GM21390 (cell line): ENCODE results near the gene CHP1.
"Not testable (repeated sequence)": the region's sequence is repeated elsewhere in the genome, so short reads cannot be mapped to it uniquely, and the experiment has no call there.

Experiments used
- ATAC-seq: cut with Tn5 transposase; IDR thresholded peaks from one replicate; pipeline ENCODE4 v1.9.1; 2021; ENCODE audit not compliant: unreplicated experiment

CHP1 gene

GRCh38 chr15:41256103-41256502 lies 25.0 kb downstream of the CHP1 start:
- no peak for ATAC-seq

GRCh38 chr15:41256577-41257038 lies 25.5 kb downstream of the CHP1 start:
- ATAC-seq, result no peak

- no peak for ATAC-seq
These were observed 27.8 kb downstream of the CHP1 start for GRCh38 chr15:41258750-41259471.

GRCh38 chr15:41259546-41260189 lies 28.6 kb downstream of the CHP1 start:
- no peak for ATAC-seq

GRCh38 chr15:41260924-41261323 lies 29.9 kb downstream of the CHP1 start:
- not testable (repeated sequence) for ATAC-seq

- no peak for ATAC-seq
These were observed 31.5 kb downstream of the CHP1 start for GRCh38 chr15:41262571-41262970.

GRCh38 chr15:41263891-41264351 lies 32.9 kb downstream of the CHP1 start:
- no peak for ATAC-seq

GRCh38 chr15:41269887-41270286 lies 38.8 kb downstream of the CHP1 start:
- ATAC-seq, result no peak

GRCh38 chr15:41276831-41277230 lies 45.8 kb downstream of the CHP1 start:
- ATAC-seq, result no peak

- no peak for ATAC-seq
These were observed 47.3 kb downstream of the CHP1 start for GRCh38 chr15:41278319-41278718.

- no peak for ATAC-seq
These were observed 48.6 kb downstream of the CHP1 start for GRCh38 chr15:41279535-41280283.

GRCh38 chr15:41281236-41281635 lies 50.2 kb downstream of the CHP1 start:
- no peak for ATAC-seq

- ATAC-seq, result not testable (repeated sequence)
These were observed 51.4 kb downstream of the CHP1 start for GRCh38 chr15:41282436-41282835.

GRCh38 chr15:41282980-41283652 lies 52.0 kb downstream of the CHP1 start:
- not testable (repeated sequence) for ATAC-seq

- peak; percentile 96 for ATAC-seq
These were observed 52.8 kb downstream of the CHP1 start for GRCh38 chr15:41283653-41284426.

- no peak for ATAC-seq
These were observed 53.5 kb downstream of the CHP1 start for GRCh38 chr15:41284427-41285177.

GRCh38 chr15:41285285-41285684 lies 54.2 kb downstream of the CHP1 start:
- no peak for ATAC-seq

GRCh38 chr15:41286665-41287333 lies 55.7 kb downstream of the CHP1 start:
- ATAC-seq, result no peak

- ATAC-seq, result no peak
These were observed 57.4 kb downstream of the CHP1 start for GRCh38 chr15:41288464-41288863.
